ENCODE results near the gene ATP9A. TPM values are rescaled to one million over a fixed set of nuclear protein-coding genes. Genes with fewer than 3 reads are reported as not detected.

ATP9A gene
- total RNA-seq, 1 donor from 2014 or later, result 88.1 TPM

GRCh38 chr20:51667491-51667890, 100.7 kb downstream of the ATP9A start:
- no peak for TF ChIP-seq CTCF (IDR thresholded peaks at IDR 0.05; ENCODE audit: unreplicated experiment)
- Mint-ChIP-seq H3K27ac (no peak overlapping the region), H3K27me3 (no peaks in the 10 kb centered on the region), H3K4me3 (ENCODE audit: low read depth) (no peak overlapping the region), H3K9me3 (ENCODE audit: low read depth) (no peaks in the 10 kb centered on the region), H3K36me3 (ENCODE audit: insufficient read depth) (peaks cover 34% of the 10 kb centered on the region), H3K4me1 (ENCODE audit: low read depth) (peaks cover 1% of the 10 kb centered on the region)
- no peak for DNase-seq (ENCODE audit: low spot score, unreplicated experiment)

GRCh38 chr20:51667002-51667408, 101.2 kb downstream of the ATP9A start:
- peak overlapping the region; percentile 38 for H3K27ac Mint-ChIP-seq
- no peak overlapping the region for H3K4me3 Mint-ChIP-seq (ENCODE audit: low read depth)
- no peak for DNase-seq (ENCODE audit: low spot score, unreplicated experiment)
- H3K27me3 Mint-ChIP-seq, result no peaks in the 10 kb centered on the region
- no peaks in the 10 kb centered on the region for H3K9me3 Mint-ChIP-seq (ENCODE audit: low read depth)
- H3K36me3 Mint-ChIP-seq (ENCODE audit: insufficient read depth), result peaks cover 32% of the 10 kb centered on the region
- TF ChIP-seq CTCF (IDR thresholded peaks at IDR 0.05; ENCODE audit: unreplicated experiment), result no peak
- peaks cover 1% of the 10 kb centered on the region for H3K4me1 Mint-ChIP-seq (ENCODE audit: low read depth)

GRCh38 chr20:51666126-51666525, 102.1 kb downstream of the ATP9A start:
- H3K27me3 Mint-ChIP-seq, result no peaks in the 10 kb centered on the region
- H3K4me1 Mint-ChIP-seq (ENCODE audit: low read depth), result peaks cover 1% of the 10 kb centered on the region
- no peak overlapping the region for H3K27ac Mint-ChIP-seq
- no peak for TF ChIP-seq CTCF (IDR thresholded peaks at IDR 0.05; ENCODE audit: unreplicated experiment)
- no peaks in the 10 kb centered on the region for H3K9me3 Mint-ChIP-seq (ENCODE audit: low read depth)
- H3K4me3 Mint-ChIP-seq (ENCODE audit: low read depth), result no peak overlapping the region
- H3K36me3 Mint-ChIP-seq (ENCODE audit: insufficient read depth), result peaks cover 30% of the 10 kb centered on the region
- no peak for DNase-seq (ENCODE audit: low spot score, unreplicated experiment)

GRCh38 chr20:51665543-51666118, 102.6 kb downstream of the ATP9A start:
- H3K27ac Mint-ChIP-seq, result no peak overlapping the region
- H3K4me1 Mint-ChIP-seq (ENCODE audit: low read depth), result peaks cover 1% of the 10 kb centered on the region
- H3K27me3 Mint-ChIP-seq, result no peaks in the 10 kb centered on the region
- H3K4me3 Mint-ChIP-seq (ENCODE audit: low read depth), result no peak overlapping the region
- no peak for DNase-seq (ENCODE audit: low spot score, unreplicated experiment)
- H3K36me3 Mint-ChIP-seq (ENCODE audit: insufficient read depth), result peaks cover 26% of the 10 kb centered on the region
- TF ChIP-seq CTCF (IDR thresholded peaks at IDR 0.05; ENCODE audit: unreplicated experiment), result no peak
- no peaks in the 10 kb centered on the region for H3K9me3 Mint-ChIP-seq (ENCODE audit: low read depth)

- no peak overlapping the region for H3K4me3 Mint-ChIP-seq (ENCODE audit: low read depth)
- peak overlapping the region; percentile 11 for H3K27ac Mint-ChIP-seq
- no peak for DNase-seq (ENCODE audit: low spot score, unreplicated experiment)
- TF ChIP-seq CTCF (IDR thresholded peaks at IDR 0.05; ENCODE audit: unreplicated experiment), result no peak
- peaks cover 1% of the 10 kb centered on the region for H3K4me1 Mint-ChIP-seq (ENCODE audit: low read depth)
- no peaks in the 10 kb centered on the region for H3K9me3 Mint-ChIP-seq (ENCODE audit: low read depth)
- no peaks in the 10 kb centered on the region for H3K27me3 Mint-ChIP-seq
- peaks cover 13% of the 10 kb centered on the region for H3K36me3 Mint-ChIP-seq (ENCODE audit: insufficient read depth)
Measured at GRCh38 chr20:51661609-51662178, 106.5 kb downstream of the ATP9A start.

Data from progenitor cell of endocrine pancreas (in vitro differentiated cells).